Coronary artery (tissue), 2 donors: ENCODE results near the gene CMKLR1.

Source experiments
- DNase-seq: peaks from one replicate; pipeline ENCODE4 v3.0.0-alpha.2; 2017; ENCODE audit warnings: low spot score
- H3K27ac ChIP-seq, 2 donors: fragments of 200-600 bp; sonication (generic); one replicate each; pipeline ENCODE4 v1.5.1; 2016 to 2019
- H3K4me3 ChIP-seq: fragments of 200-600 bp; sonication (generic); 2 replicates; pipeline ENCODE4 v1.5.1; 2016; ENCODE audit warnings: mild to moderate bottlenecking, moderate library complexity
- CTCF ChIP-seq: fragments of 200-600 bp; sonication (generic); IDR thresholded peaks from one replicate; pipeline ENCODE4 v1.5.1; 2019; ENCODE audit warnings: antibody characterized with exemption

The CMKLR1 gene

DNA sequence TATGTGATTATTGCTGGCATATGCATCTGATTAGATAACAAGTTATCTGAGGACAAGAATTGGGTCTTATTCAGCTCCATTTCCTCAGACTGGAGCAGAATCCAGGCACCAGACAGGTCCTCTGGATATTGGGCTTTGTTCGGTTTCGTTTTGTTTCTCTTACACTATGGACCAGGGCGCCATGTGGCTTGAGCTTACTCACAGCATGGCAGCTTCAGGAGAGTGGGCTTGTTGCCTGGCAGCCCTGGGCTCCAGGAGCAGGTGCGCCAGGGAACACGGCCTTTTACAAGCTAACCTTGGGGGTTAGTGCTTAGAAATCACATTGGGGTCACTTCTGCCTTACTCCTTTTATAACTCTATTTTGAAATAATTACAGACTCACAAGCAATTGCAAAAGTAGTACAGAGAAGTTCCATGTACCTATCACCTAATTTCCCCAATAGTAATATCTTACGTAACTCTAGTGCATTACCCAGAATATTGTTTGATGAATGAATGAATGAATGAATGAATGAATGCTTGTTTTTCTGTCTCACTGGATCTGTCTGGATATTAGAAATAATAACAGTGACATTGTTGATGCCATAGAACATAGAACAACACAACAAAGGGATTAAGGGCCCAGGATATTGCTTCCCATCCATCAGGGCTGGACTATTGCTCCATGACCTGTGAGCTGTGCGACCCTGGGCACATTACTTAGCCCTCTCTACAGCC is 39.0 kb downstream of the CMKLR1 start:
- no peak for DNase-seq
- no peak for TF ChIP-seq CTCF
- peak overlapping the region in 1 of 2 donors; percentile 27 for H3K27ac ChIP-seq
- H3K4me3 ChIP-seq, result no peak overlapping the region

DNA sequence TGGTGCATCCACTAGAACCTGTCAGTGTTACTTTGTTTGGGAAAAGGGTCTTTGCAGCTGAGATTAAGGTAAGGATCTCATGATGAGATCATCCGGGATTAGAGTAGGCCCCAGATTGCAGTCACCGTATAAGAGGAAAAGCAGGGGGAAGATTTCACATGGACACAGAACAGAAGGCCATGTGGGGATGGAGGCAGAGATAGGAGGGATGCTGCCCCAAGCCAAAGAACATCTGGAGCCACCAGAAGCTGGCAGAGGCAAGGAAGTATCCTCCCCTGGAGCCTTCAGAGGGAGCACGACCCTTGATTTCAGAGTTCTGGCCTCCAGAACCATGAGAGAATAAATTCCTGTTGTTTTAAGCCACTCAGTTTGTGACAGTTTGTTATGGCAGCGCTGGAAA is 39.6 kb downstream of the CMKLR1 start:
- TF ChIP-seq CTCF, result no peak

GRCh38 chr12:108298761-108299275 is 40.3 kb downstream of the CMKLR1 start:
- no peak overlapping the region for H3K4me3 ChIP-seq
- DNase-seq, result no peak
- no peak for TF ChIP-seq CTCF
- H3K27ac ChIP-seq, result peak overlapping the region in 1 of 2 donors; percentile 27

More for the DNA sequence above, 39.6 kb downstream of the CMKLR1 start:
- peak overlapping the region in 1 of 2 donors; percentile 27 for H3K27ac ChIP-seq
- no peak overlapping the region for H3K4me3 ChIP-seq
- DNase-seq, result no peak

GRCh38 chr12:108297895-108298760 is 41.0 kb downstream of the CMKLR1 start:
- DNase-seq, result no peak
- H3K27ac ChIP-seq, result peak overlapping the region in 1 of 2 donors; percentile 27
- TF ChIP-seq CTCF, result no peak
- no peak overlapping the region for H3K4me3 ChIP-seq

DNA sequence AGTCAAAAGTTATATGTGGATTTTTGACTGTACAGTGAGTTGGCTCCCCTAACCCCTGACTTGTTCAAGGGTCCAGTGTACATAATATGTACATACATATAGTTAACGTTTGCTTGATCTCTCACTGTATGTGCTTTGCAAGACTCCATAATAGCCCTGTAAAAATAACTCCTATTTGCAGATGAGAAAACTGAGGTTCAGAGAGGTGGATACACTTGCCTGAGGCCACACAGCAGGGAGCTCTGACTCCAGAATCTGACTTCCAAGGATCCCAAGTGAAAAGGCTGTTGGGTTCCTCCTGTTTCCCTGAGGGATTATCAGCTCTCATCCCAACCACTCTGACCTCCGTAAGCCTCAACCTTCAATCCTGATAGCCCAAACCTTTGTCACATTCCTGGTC is 41.7 kb downstream of the CMKLR1 start:
- DNase-seq, result no peak
- Histone ChIP-seq H3K4me3 (no peak overlapping the region), H3K27ac (no peak overlapping the region)
- no peak for TF ChIP-seq CTCF

DNA sequence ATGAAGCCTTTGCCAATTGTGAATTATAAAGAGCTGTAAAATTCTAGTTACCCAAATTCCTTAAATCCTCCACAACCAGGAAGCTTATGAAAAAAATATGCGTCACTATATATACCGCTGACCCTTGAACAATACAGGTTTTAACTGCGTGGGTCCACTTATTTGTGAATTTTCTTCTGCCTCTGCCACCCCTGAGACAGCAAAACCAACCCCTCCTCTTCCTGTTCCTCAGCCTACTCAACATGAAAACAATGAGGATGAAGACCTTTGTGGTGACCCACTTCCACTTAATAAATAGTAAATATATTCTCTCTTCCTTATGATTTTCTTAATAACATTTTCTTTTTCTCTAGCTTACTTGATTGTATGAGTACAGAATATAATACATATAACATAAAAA is 42.2 kb downstream of the CMKLR1 start:
- Histone ChIP-seq H3K27ac (no peak overlapping the region), H3K4me3 (no peak overlapping the region)
- no peak for DNase-seq
- no peak for TF ChIP-seq CTCF
